Activated naive CD4-positive, alpha-beta T cell treated with anti-CD3 and anti-CD28 coated beads, Interleukin-2, amount 50 U/mL, for 72 hours (primary cell): ENCODE data around the gene BICDL1. TPM values are rescaled to one million over a fixed set of nuclear protein-coding genes. Genes with fewer than 3 reads are reported as not detected.
A peak's percentile ranks its signal among the peaks of the same experiment; 100 is the strongest.

Experiments used
- ATAC-seq, 2 donors: fragments of 150-1000 bp; cut with Tn5 transposase; 2 replicates each; pipeline ENCODE4 v1.10.0; 2021; ENCODE audit warnings: mild to moderate bottlenecking in 2 of 2, moderate library complexity in 2 of 2
- DNase-seq, 2 donors: peaks; one replicate each; pipeline ENCODE4 v3.0.0; 2021 to 2022; ENCODE audit warnings: low spot score in 2 of 2
- H3K27ac Mint-ChIP-seq, 2 donors: one replicate each; pipeline ENCODE4 v1.8.0; 2022; ENCODE audit warnings: mild to moderate bottlenecking in 2 of 2, mixed read lengths in 2 of 2
- H3K36me3 Mint-ChIP-seq, 2 donors: one replicate each; pipeline ENCODE4 v1.8.0; 2022; ENCODE audit warnings: mixed read lengths in 2 of 2
- H3K9me3 Mint-ChIP-seq, 2 donors: one replicate each; pipeline ENCODE4 v1.8.0; 2022; ENCODE audit warnings: mixed read lengths in 2 of 2
- total RNA-seq, 2 donors: library from RNA; stranded (reverse); gene quantifications; one replicate each; pipeline ENCODE4 v1.2.3, GENCODE V29; 2022

Gene BICDL1
- total RNA-seq, 2 donors from 2014 or later, result 92.5 to 158 TPM

GRCh38 chr12:120134307-120134980 is 145.4 kb downstream of the BICDL1 start:
- H3K36me3 Mint-ChIP-seq, result peaks cover 9 to 21% of the 10 kb centered on the region in 2 donors
- ATAC-seq (no peak), DNase-seq (no peak)
- no peak overlapping the region for H3K27ac Mint-ChIP-seq
- H3K9me3 Mint-ChIP-seq, result no peaks in the 10 kb centered on the region

- Mint-ChIP-seq H3K27ac (no peak overlapping the region), H3K36me3 (peaks cover 16 to 23% of the 10 kb centered on the region in 2 donors), H3K9me3 (no peaks in the 10 kb centered on the region)
- no peak for DNase-seq
- ATAC-seq, result no peak
These were observed 147.2 kb downstream of the BICDL1 start for GRCh38 chr12:120136093-120136770.

GRCh38 chr12:120137833-120138232 is 148.8 kb downstream of the BICDL1 start:
- H3K27ac Mint-ChIP-seq, result no peak overlapping the region
- ATAC-seq, result no peak
- H3K9me3 Mint-ChIP-seq, result no peaks in the 10 kb centered on the region
- DNase-seq, result no peak
- peaks cover 22 to 29% of the 10 kb centered on the region in 2 donors for H3K36me3 Mint-ChIP-seq

- no peak for ATAC-seq
- DNase-seq, result no peak
- peaks cover 18 to 29% of the 10 kb centered on the region in 2 donors for H3K36me3 Mint-ChIP-seq
- H3K9me3 Mint-ChIP-seq, result no peaks in the 10 kb centered on the region
- no peak overlapping the region for H3K27ac Mint-ChIP-seq
These were observed 149.3 kb downstream of the BICDL1 start for GRCh38 chr12:120138366-120138765.

- ATAC-seq (no peak), DNase-seq (no peak)
- H3K9me3 Mint-ChIP-seq, result no peaks in the 10 kb centered on the region
- peaks cover 15 to 29% of the 10 kb centered on the region in 2 donors for H3K36me3 Mint-ChIP-seq
- H3K27ac Mint-ChIP-seq, result peak overlapping the region in 1 of 2 donors; percentile 86
These were observed 150.9 kb downstream of the BICDL1 start for GRCh38 chr12:120139958-120140357.

- Mint-ChIP-seq H3K27ac (peak overlapping the region in 1 of 2 donors; percentile 19), H3K9me3 (no peaks in the 10 kb centered on the region), H3K36me3 (peaks cover 15 to 29% of the 10 kb centered on the region in 2 donors)
- DNase-seq (no peak), ATAC-seq (no peak)
These were observed 151.6 kb downstream of the BICDL1 start for GRCh38 chr12:120140603-120141002.

- Mint-ChIP-seq H3K9me3 (no peaks in the 10 kb centered on the region), H3K36me3 (peaks cover 14 to 29% of the 10 kb centered on the region in 2 donors), H3K27ac (peak overlapping the region in 1 of 2 donors; percentile 19)
- DNase-seq (no peak), ATAC-seq (no peak)
These were observed 152.3 kb downstream of the BICDL1 start for GRCh38 chr12:120141336-120141735.

- DNase-seq, result no peak
- H3K9me3 Mint-ChIP-seq, result no peaks in the 10 kb centered on the region
- peak overlapping the region in 1 of 2 donors; percentile 50 for H3K27ac Mint-ChIP-seq
- peaks cover 14 to 29% of the 10 kb centered on the region in 2 donors for H3K36me3 Mint-ChIP-seq
- no peak for ATAC-seq
These were observed 153.3 kb downstream of the BICDL1 start for GRCh38 chr12:120142231-120142877.

Other genes starting within 250 kb of the BICDL1 start
- 100 to 1,000 TPM in 1 of 2 donors, 10 to 100 TPM in 1; 83.4 to 147 TPM for gene CIT, start 111.9 kb upstream of the BICDL1 start, total RNA-seq
- gene RAB35, start 127.5 kb downstream of the BICDL1 start, total RNA-seq, result 10 to 100 TPM; 38.7 to 59.6 TPM
- 100 to 1,000 TPM; 114 to 131 TPM for gene GCN1, start 205.5 kb downstream of the BICDL1 start, total RNA-seq
- gene RPLP0, start 211.9 kb downstream of the BICDL1 start, total RNA-seq, result 1,000 to 10,000 TPM; 4,045 to 4,525 TPM